Subcutaneous abdominal adipose tissue (tissue), 5 donors: ENCODE results near the gene TIMM44.

Experiments used
- H3K27ac ChIP-seq: one replicate; pipeline ENCODE4 v1.7.0; 2013; ENCODE audit warnings: low read depth, mild to moderate bottlenecking, inconsistent platforms, low read length, moderate library complexity
- H3K27me3 ChIP-seq, 5 donors: one replicate each; pipeline ENCODE4 v1.7.0; 2013; ENCODE audit warnings: low read length in 5 of 5, inconsistent platforms in 1 of 5; ENCODE audit not compliant: control insufficient read depth in 5 of 5, insufficient read depth in 4 of 5
- H3K36me3 ChIP-seq, 5 donors: one replicate each; pipeline ENCODE4 v1.7.0; 2013; ENCODE audit warnings: low read length in 5 of 5; ENCODE audit not compliant: control insufficient read depth in 5 of 5, insufficient read depth in 5 of 5
- H3K4me1 ChIP-seq, 5 donors: one replicate each; pipeline ENCODE4 v1.7.0; 2013; ENCODE audit warnings: low read length in 5 of 5, mild to moderate bottlenecking in 3 of 5, moderate library complexity in 1 of 5; ENCODE audit not compliant: control insufficient read depth in 5 of 5, insufficient read depth in 5 of 5
- H3K4me3 ChIP-seq, 5 donors: one replicate each; pipeline ENCODE4 v1.7.0; 2013; ENCODE audit warnings: low read length in 5 of 5, low read depth in 1 of 5
- H3K9ac ChIP-seq, 5 donors: one replicate each; pipeline ENCODE4 v1.7.0; 2013; ENCODE audit warnings: low read length in 5 of 5, mild to moderate bottlenecking in 4 of 5, moderate library complexity in 3 of 5
- H3K9me3 ChIP-seq, 5 donors: one replicate each; pipeline ENCODE4 v1.7.0; 2013; ENCODE audit warnings: low read length in 5 of 5; ENCODE audit not compliant: control insufficient read depth in 5 of 5
- donor health status: healthy.
- donor health status: healthy.
- donor health status: healthy.
- donor health status: healthy.
- donor health status: healthy.

The TIMM44 gene

GRCh38 chr19:7926727-7927604 is 16.5 kb downstream of the TIMM44 start:
- Histone ChIP-seq H3K36me3 (peaks cover 0 to 34% (median 30%) of the 10 kb centered on the region in 5 donors), H3K4me1 (peaks cover 3 to 50% (median 35%) of the 10 kb centered on the region in 5 donors), H3K4me3 (peak overlapping the region in 2 of 5 donors; percentile 52 to 58), H3K27me3 (no peaks in the 10 kb centered on the region), H3K9me3 (no peaks in the 10 kb centered on the region), H3K9ac (no peak overlapping the region), H3K27ac (no peak overlapping the region)

DNA sequence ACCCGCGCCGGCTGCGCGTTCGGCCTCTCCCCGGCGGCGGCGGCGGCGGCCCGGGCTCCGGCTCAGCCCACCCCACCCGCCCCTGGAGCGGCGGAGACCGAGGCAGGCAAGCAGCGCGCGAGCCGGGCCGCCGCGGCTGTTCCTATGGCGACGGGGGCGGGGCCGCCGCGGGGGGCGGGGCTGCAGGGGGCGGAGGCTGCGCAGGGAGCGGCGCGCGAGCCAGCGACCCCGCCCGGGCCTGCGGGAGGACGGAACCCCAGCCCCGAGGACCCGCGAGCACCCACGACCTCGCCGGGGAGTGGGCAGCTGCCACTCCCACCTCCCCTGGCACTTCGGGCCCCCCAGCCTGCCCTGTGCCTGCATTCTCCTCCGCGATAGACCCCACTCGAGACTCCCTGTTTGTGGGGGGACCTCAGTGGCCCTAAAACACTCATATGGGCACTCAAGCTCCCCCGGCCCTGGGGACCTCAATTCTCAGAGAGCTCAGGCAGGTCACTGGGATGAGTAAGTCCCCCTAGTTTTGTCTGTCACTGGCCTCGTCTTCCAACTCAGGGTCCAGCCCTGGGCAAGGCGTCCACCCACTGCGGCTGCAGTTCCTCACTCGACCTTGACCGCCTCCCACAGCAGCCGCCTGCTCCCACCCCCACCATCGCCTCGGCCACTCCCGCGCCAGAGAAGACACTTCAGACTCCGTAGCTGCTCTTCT is 17.3 kb downstream of the TIMM44 start, which contains the start of gene CTXN1:
TSS of gene CTXN1 (minus strand) at position 115 of the 706 bp plus-strand sequence. CDS start 597 bp downstream, outside the sequence.
- peak within 1 kb of the TSS in 1 of 5 donors; percentile 59 for H3K9ac ChIP-seq
- H3K27me3 ChIP-seq: no peaks in the 10 kb centered on the region
- no peak within 1 kb of the TSS for H3K27ac ChIP-seq
- peaks cover 11 to 57% (median 43%) of the 10 kb centered on the region in 5 donors for H3K4me1 ChIP-seq
- H3K4me3 ChIP-seq: peak within 1 kb of the TSS in 4 of 5 donors; percentile 44 to 59 (median 50)
- H3K9me3 ChIP-seq: no peaks in the 10 kb centered on the region
- peaks cover 0 to 28% (median 23%) of the 10 kb centered on the region in 5 donors for H3K36me3 ChIP-seq

- peaks cover 0 to 19% (median 14%) of the 10 kb centered on the region in 5 donors for H3K36me3 ChIP-seq
- no peak overlapping the region for H3K9ac ChIP-seq
- no peaks in the 10 kb centered on the region for H3K9me3 ChIP-seq
- H3K4me3 ChIP-seq: peak overlapping the region in 3 of 5 donors; percentile 28 to 59 (median 42)
- H3K4me1 ChIP-seq: peaks cover 14 to 61% (median 46%) of the 10 kb centered on the region in 5 donors
- no peak overlapping the region for H3K27ac ChIP-seq
- H3K27me3 ChIP-seq: no peaks in the 10 kb centered on the region
Measured at GRCh38 chr19:7925171-7925851, 18.2 kb downstream of the TIMM44 start.

DNA sequence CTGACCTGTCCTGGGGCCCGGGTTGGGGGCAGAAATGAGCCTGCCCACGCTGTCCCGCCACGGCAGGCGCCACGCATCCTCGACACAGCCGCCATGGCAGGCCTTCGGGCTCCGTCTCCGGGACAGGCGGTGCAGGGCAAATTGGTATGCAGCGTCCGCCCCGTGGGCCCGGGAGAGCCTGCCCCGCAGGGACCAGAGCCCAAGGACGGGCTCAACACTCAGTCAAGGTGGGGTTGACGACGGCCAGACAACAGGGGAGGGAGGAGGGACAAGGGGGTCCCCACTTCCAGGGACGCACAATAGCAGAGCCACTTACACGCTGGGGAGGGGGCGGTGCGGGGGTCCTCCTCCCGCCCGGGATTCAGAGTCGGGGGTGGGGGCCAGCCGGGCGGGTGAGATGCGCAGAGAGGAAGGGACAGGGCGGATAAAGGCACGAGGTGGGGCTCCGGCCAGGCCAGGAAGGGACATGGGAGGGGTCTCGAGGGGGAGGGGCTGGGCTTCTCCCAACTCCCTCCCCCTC is 18.8 kb downstream of the TIMM44 start:
- Histone ChIP-seq H3K4me1 (peaks cover 14 to 66% (median 50%) of the 10 kb centered on the region in 5 donors), H3K9ac (no peak overlapping the region), H3K36me3 (peaks cover 0 to 19% (median 12%) of the 10 kb centered on the region in 5 donors), H3K4me3 (peak overlapping the region in 1 of 5 donors; percentile 59), H3K27ac (no peak overlapping the region), H3K9me3 (no peaks in the 10 kb centered on the region), H3K27me3 (no peaks in the 10 kb centered on the region)

DNA sequence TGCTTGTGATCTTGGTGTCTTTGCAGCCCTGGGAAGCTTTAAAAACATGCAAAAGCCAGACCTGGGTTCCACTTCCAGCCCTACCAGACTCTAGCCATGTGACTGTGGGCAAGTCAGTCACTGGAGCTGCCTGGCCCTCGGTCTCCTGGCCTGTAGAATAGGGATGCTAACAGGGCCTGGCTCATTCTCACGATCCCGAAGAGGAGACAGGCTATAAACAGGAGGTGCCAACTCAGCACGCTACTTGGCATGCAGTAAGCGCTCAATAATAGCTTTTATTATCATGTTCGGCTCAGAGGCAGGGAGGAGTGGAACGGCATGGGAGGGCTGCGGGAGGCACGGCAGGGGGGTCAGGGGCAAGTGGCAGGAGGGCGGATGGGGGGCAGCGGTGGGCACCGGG is 19.2 kb downstream of the TIMM44 start:
- H3K9ac ChIP-seq: no peak overlapping the region
- H3K9me3 ChIP-seq: no peaks in the 10 kb centered on the region
- no peak overlapping the region for H3K27ac ChIP-seq
- H3K4me1 ChIP-seq: peaks cover 14 to 67% (median 53%) of the 10 kb centered on the region in 5 donors
- no peaks in the 10 kb centered on the region for H3K27me3 ChIP-seq
- no peak overlapping the region for H3K4me3 ChIP-seq
- peaks cover 0 to 19% (median 12%) of the 10 kb centered on the region in 5 donors for H3K36me3 ChIP-seq

DNA sequence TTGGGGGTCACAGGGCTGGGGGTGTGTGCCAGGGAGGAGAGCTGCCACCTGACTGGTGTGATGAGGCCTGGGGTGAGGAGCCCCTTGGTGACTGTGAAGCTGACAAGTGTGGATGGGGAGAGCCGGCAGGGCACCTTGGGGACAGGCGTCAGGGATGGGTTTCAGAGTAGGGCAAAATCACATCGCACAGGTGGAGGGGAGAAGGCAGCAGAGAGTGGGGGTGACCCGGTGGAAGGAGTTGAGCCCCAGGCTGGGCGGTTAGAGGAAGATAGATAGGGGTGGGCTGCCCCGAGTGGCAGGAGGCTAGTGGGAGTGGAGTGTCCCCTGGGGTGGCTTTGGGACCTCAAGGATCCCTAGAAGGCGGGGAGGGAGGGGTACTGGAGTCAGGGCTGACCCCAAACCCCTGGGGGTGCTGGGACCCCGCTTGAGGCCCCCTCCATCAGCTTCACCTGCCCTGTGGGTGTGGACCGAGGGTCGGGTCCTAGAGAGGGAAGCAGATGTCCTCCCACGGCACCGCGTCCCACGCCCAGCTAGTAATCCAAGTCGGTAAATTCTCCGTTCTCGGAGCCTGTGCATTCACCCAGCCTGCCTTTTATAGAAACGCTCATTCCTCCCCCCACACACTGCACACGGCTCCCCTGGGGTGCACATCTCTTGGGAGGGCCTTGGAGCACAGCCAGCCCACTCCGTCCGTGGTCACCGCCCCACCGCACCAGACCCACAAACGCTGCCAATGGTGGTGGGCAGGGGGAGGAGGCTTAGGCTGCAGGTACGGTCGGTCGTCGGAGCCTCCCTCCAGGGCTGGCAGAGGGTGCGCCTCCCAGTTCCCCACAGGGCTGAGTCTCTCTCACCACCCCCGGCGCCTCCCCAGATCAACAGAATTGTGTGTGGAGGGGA is 19.9 kb downstream of the TIMM44 start:
- Histone ChIP-seq H3K36me3 (peaks cover 0 to 19% (median 12%) of the 10 kb centered on the region in 5 donors), H3K27ac (no peak overlapping the region), H3K27me3 (peaks cover 0 to 6% (median 6%) of the 10 kb centered on the region in 5 donors), H3K4me3 (no peak overlapping the region), H3K9me3 (no peaks in the 10 kb centered on the region), H3K9ac (no peak overlapping the region), H3K4me1 (peaks cover 11 to 64% (median 50%) of the 10 kb centered on the region in 5 donors)

DNA sequence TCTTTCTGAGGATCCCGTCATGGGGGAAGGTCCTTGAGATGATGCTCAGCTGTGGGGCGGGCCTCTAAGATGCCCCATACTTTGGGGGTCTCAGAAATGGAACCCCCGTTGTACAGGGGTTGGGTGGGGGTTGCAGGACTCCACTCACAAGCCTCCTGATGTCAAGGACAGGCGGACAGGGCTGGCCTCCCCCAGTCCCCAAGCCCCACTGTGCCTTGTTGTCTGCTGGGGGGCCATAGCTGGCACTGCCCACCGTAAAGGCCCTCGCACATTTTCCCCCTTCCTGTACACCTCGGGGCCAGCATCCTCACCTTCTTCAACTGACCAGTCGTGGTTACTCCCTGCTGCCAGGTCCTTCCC is 20.6 kb downstream of the TIMM44 start:
- H3K4me1 ChIP-seq: peaks cover 11 to 59% (median 45%) of the 10 kb centered on the region in 5 donors
- no peak overlapping the region for H3K27ac ChIP-seq
- peaks cover 0 to 19% (median 12%) of the 10 kb centered on the region in 5 donors for H3K36me3 ChIP-seq

GRCh38 chr19:7921967-7922835 is 21.3 kb downstream of the TIMM44 start:
- H3K9me3 ChIP-seq: no peaks in the 10 kb centered on the region
- peaks cover 4 to 18% (median 12%) of the 10 kb centered on the region in 5 donors for H3K27me3 ChIP-seq
- H3K4me1 ChIP-seq: peaks cover 11 to 59% (median 45%) of the 10 kb centered on the region in 5 donors
- H3K9ac ChIP-seq: peak overlapping the region in 2 of 5 donors; percentile 79 to 83
- H3K4me3 ChIP-seq: peak overlapping the region in 4 of 5 donors; percentile 71 to 94 (median 81)
- peaks cover 0 to 19% (median 12%) of the 10 kb centered on the region in 5 donors for H3K36me3 ChIP-seq
- H3K27ac ChIP-seq: no peak overlapping the region

More for the DNA sequence above, 20.6 kb downstream of the TIMM44 start:
- Histone ChIP-seq H3K27me3 (peaks cover 0 to 12% (median 9%) of the 10 kb centered on the region in 5 donors), H3K4me3 (no peak overlapping the region), H3K9me3 (no peaks in the 10 kb centered on the region), H3K9ac (no peak overlapping the region)
